SW480 (cell line): Measurements from ENCODE around the gene IDH3B.

Experiments used
- DNase-seq: peaks from one replicate; pipeline ENCODE4 v3.0.0-alpha.2; 2016; ENCODE audit warnings: low spot score

IDH3B gene

GRCh38 chr20:2617099-2617714 lies 46.8 kb downstream of the IDH3B start:
- DNase-seq, result no peak

GRCh38 chr20:2616634-2617033 lies 47.4 kb downstream of the IDH3B start:
- DNase-seq, result no peak

GRCh38 chr20:2612073-2612472 lies 51.9 kb downstream of the IDH3B start:
- no peak for DNase-seq

- no peak for DNase-seq
These were observed 52.9 kb downstream of the IDH3B start for GRCh38 chr20:2610941-2611720.

GRCh38 chr20:2610326-2610725 lies 53.7 kb downstream of the IDH3B start:
- no peak for DNase-seq
